Ishikawa (cell line): ENCODE data around the gene ATF5.

Experiments used
- CEBPB ChIP-seq: IDR thresholded peaks from 2 replicates; pipeline ENCODE4 v1.6.1; 2012
- CREB1 ChIP-seq: IDR thresholded peaks from 2 replicates; pipeline ENCODE4 v1.6.1; 2012; ENCODE audit warnings: low read depth
- EGR1 ChIP-seq: IDR thresholded peaks from 2 replicates; pipeline ENCODE4 v1.6.1; 2012
- EP300 ChIP-seq: IDR thresholded peaks from 2 replicates; pipeline ENCODE4 v1.6.1; 2012; ENCODE audit warnings: borderline replicate concordance
- NFIC ChIP-seq: IDR thresholded peaks from 2 replicates; pipeline ENCODE4 v1.6.1; 2012
- RAD21 ChIP-seq: IDR thresholded peaks from 2 replicates; pipeline ENCODE4 v1.6.1; 2012; ENCODE audit warnings: low read depth

DNA sequence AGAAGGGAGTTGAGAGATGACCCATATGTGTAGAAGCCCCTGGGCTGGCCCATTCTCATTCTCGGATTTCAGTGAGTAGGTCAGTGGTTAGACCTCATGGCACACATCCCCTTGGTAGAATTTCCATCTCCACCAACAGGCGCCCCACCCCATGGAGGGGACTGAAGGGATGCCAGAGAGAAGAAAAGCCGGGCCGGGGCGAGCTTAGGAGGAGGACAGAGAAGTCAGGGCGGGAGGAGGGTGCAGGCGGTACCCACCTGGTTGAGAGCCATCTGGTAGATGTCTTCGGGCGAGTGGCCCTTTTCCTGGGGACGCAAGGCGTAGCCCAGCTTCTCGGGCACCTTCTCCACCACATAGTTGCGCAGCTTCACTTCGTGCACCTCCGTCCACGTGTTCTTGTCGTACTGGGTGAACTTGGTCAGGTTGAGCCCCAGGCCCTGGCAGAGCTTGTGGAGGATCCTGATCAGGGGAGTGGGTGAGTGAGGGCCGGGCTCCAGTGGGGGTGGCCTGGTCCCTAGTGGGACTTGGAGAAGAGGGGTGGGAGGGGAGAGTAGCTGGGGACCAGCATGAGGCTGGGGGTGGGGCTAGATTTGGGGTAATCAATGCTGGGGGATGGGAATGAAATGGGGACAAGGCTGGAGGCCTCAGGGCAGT lies 34.9 kb upstream of the ATF5 start:
- TF ChIP-seq EP300 (no peak), RAD21 (no peak), NFIC (no peak), EGR1 (no peak), CEBPB (no peak), CREB1 (no peak)
